Stimulated activated CD8-positive, alpha-beta memory T cell treated with anti-CD3 and anti-CD28 coated beads, Interleukin-4, amount 100 ng/mL, for 1 hour (primary cell): Measurements from ENCODE around the gene USP48.

Source experiments
- DNase-seq, 2 donors: peaks; one replicate each; pipeline ENCODE4 v3.0.0-alpha.2; 2020; ENCODE audit warnings: low read depth in 2 of 2, low spot score in 1 of 2

Gene USP48

DNA sequence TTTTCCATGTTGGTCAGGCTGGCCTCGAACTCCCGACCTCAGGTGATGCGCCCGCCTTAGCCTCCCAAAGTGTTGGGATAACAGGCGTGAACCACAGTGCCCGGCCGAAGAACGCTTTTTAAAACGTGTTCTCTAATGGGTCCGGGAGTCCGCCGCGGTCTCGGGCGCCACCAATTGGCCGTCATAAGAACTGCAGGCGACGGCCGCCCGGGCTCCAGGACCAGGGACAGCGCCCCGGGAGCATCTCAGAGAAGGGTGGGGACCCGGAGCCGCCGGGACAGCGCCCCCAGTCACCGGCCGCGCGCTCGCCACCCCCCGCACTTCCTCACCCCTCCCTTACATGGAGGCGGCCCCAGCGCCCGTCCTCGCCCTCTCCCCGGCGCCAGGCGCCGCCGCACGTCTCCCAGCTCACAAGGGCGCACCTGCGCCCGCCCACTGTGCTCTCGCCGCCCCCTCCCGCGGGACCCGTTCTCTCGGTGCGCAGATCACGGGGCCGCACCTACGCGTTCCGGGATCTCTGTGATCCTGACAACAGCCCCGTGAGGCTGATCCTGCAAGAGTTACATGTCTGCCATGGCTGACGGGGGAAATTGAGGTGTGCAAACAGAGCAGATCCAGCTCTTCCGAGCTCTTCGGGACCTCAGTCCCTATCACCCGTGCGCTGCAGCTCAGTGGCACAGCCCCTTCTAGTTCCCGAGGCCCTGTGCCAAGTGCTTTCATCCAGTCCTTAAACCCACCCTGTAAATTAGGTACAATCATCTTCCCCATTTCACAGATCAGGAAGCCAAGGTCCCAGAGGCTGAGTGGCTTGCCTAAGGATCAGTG lies 123.6 kb downstream of the USP48 start:
- DNase-seq = peak; percentile 48 to 61

DNA sequence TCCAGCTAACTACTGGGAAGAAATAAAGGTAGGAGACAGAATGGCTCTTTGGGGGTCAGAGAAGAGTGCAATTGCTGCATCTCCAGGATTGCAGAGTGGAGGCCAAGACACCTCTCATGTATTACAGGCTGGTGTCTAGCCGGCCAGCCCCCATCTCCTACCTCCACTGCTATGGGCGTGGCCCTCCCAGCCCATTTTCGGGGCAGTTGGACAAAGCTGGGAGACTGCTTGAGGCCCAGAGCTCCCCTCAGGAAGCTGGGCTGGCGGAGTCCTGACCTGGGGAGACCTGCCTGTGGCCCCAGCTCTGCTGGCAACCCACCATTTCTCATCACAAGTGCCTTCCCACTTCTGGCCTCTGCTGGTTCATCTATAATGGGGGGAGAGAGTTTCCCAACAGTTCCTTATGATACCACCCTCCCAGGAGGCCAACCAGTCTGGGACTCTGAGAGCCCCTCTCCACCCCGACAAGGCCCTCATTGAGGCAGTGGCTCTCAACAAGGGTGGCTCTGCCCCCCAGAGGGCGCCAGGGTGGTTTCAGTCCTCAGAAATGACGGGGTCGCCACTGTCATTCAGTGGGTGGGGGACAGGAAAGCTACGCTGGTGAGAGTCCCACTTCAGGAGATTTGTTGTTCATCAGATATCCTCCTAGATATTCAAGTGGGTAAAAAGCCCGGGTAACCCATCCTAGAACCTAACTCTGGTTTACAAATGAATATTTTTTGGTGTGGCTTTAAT lies 125.3 kb downstream of the USP48 start:
- DNase-seq = no peak

DNA sequence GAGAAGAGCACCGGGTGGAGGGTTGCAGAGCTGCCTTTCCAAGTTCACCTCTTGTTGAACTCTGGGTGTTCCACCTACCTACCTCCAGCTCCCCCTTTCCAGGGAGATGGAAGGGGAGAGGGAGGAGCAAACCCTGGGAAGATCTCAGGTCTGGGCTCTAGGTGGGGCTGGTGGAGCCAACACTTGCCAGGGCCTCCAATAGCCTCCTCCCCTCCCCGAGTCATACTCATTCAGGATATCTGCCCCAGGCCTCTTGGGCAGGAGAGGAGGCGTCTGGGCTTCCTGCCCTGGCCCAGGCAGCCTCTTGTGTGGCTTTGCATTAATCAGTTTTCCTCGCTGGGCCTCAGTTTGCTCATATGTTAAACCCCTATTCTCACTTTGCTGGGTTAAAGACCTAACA lies 127.2 kb downstream of the USP48 start:
- DNase-seq = no peak

DNA sequence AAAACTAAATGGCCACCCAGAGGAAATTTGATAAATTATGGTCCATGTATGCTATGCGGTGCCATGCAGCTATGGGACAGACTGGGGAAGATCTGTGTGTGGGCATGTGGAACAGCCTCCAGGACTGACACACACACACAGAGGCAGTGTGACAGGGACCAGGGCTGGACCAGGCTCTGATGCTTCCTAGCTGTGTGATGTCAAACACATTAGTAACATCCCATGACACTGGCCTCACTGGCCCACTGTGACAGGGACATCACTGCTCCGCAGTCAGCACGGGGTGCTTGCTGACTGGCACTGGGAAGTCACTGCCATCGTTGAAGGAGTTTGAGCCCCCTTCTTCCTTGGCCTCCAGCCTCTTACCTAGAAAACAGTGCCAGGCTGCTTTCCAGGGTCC lies 127.7 kb downstream of the USP48 start:
- DNase-seq = no peak

DNA sequence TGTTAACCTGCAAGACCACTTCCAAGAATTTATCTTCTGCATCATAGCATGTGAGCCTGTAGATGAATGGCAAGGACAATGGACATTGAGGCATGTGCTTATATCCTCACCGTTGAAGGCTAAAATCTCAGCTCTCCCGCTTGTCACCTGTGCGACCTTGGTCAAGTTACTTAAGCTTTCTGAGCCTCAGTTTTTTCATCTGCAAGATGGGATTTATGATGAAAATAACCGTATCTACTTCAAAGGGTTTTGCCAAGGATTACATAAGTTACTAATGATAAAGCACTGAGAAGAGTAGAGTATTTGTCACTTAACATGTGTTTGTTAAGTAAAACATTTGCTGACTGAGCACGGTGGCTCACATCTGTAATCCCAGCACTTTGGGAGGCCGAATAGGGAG lies 128.7 kb downstream of the USP48 start:
- DNase-seq = no peak

DNA sequence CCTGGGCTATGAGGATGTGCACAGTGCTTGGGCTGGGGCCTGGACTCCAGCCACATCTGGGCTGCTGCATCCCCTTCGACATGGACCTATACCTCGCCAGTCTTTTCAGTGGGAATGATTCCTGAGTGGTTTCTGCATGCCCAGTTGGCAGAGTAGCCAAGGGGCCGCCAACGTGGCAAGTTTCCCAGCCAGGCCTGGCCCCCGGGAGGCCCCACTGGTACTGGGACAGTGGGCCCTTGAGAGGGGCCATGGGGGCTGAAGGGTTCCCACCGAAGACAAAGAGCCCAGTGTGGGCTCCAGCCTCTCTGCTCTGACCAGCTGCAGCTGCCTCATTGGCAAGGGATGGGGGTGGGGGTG lies 129.2 kb downstream of the USP48 start:
- DNase-seq = no peak

DNA sequence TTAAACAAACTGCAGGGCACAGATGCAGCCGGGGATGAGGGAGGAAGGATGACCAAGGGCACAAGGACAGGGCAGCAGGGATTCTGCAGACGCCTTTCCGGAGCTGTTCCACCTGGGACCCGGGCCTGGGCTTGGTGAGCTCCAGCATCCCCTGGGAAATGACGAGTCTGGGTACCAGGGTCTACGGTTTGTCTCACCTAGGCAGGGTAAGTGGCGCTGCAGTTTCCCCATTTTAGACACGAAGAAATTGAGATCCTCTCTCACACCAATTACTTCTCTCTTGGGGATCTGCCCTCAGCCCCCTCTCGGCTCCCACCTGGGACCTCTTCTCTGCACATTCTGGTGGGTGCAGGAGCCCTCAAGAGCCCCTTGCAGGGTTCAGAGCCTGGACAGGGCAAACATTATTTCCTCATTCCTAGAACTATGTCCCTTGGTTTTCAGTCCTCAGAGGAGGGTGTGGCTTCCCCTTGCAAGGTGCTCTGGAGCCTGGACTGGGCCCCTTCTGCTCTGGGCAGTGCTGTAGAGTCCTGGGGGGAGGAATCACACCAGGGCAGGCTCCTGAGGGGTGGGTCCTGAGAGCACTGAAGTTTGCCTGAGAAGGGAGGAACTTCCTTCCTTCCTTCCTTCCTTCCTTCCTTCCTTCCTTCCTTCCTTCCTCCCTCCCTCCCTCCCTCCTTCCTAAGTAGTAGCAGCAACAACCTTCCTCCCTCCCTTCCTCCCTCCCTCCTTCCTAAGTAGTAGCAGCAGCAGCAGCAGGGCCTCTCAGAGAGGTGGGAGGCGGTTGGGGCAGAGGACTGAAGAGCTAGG lies 129.8 kb downstream of the USP48 start:
- no peak for DNase-seq

DNA sequence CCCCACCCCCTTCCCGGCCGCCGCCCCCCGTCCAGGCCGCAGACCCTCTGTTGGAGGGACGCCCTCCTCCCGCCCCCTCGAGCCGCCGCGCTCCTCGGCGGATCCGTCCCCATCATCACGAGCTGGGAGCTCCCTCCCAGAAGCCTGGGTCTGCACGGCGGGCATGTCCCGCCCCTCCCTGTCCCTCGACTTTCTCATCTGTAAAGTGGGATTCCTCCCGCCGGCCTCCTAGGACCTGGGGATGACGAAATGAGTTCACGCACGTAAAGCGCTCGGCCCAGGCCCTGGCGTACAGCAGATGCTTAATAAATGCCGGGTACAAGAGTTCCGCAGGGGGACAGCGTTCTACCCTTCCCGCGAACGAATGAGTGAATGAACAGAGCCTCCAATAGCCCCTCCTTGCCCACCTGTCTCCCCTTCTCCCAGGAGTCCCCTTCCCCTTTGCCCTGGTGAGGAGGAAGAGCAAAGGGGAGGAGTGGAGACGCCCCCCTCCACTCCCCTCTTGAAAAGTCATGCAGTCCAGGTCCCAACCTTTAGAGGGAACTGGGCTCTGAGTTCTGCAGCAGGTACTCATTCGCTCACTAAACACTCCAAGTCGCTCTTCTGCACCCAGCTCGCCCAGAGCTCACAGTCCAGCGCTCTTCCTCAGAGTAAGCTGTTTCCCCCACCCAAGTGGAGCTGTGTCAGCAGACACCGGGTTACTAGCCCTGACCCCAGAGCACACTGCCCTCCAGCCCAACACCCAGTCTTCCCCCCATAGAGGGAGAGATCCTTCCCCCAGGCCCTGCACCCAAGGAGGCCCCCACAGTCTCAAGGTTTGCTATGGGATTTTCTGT lies 130.6 kb downstream of the USP48 start:
- DNase-seq = no peak

DNA sequence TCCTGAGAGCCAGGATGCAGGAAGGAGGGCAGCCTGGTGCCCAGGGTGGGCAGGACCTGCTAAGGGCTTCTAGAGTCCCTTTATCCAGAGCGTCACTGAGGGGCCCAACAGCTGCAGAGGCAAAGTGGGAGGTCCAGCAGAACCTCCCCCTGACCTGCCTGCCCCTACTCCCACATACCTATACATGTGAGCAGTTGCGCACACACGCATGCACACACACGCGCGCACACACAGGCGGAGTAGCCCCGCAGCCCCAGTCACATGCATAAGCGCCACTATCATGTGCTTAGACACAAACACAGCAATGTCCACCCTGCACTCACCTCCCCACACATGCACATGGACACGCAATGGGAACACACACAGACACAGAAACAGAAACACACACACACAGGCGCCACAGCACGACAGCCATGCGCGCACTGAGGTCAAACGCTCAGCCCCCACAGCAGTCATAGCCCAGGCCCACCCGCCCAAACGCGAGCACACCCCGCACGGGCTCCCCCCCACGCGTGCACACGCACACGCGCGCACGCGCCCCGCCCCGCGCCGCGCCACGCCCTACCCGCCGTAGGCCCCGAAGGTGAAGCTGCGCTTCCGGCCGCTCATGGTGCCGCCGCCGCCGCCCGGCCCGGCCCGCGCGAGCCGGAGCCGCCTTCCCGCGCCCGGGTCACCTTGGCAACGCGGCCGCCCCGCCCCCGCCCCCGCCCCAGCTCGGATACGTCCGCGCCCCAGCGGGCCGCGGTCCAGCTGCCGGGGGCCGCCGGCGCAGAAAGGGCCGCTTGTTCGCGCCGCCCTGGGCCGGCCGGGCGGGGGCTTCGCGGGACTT lies 131.5 kb downstream of the USP48 start:
- no peak for DNase-seq

DNA sequence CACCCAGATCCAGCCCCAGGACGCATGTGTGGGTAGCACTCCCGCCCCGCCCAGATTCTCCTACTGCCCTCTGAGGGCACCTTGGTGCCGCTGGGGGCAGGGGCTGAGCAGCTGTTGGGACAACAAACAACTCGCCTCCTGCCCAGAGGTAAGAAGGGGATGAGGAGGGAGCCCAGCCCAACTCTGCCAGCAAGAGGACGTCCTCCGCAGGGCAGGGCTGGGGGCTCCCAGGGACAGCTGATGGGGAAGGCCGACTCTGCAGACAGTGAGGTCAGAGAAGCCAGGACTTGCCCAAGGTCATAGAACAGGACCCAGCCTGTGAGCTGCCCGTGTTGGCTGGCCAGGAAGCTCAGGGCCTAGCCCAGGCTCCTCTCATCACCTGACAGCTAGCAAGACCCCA lies 132.5 kb downstream of the USP48 start:
- no peak for DNase-seq

DNA sequence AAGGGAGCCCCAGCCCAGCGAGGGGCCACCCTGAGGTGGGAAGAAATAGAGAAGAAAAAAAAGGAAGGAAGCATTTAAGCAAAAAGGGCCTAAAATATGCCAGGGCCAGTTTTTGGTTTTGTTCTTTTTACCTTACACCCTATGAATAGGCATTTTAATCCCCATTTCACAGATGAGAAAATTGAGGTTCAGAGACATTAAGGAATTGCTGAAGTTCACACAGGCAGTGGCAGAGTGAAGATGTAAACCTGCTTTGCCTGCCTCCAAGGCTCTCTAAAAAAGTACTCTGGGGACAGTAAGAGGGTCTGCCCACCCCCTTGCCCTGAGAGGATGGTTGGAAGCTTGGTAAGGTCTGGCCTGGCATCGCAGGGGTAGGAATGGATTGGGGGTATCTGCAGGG lies 133.6 kb downstream of the USP48 start:
- DNase-seq = no peak

DNA sequence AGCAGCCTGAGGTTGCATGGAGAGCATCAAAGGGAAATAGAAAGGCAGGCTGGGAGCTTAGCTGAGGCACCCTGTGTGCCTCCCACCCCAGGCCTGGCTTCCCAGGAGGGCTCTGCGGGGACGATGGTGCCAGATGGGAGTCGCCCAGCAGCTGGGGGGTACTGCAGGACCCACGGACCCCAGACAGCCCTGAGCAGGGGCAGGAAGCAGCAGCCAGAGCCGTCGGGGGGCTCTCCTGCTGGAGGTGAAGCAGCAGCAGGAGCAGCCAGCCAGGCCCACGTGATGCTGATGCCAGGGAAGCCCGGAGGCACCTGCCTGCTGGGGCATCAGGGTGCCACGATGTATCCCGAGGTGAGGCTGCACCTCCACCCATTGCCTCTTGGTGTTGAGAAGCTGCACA lies 134.2 kb downstream of the USP48 start:
- DNase-seq = no peak

DNA sequence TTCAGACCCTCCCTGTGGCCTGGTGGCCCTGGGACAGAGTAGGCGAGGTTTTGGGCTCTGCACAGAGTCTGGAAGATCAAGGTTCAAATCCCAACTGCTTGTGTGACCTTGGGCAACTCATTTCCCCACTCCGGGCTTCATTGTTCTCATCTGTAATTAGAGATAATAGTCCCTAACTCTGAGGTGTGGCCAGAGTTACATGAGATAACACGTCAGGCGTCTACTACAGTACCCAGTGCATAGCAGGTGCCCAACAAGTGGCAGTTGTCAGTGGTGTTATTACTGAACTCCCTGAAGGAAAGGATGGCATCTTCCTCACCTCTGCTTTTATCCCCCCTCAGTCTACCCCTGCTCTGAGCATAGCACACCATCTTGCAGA lies 134.6 kb downstream of the USP48 start:
- no peak for DNase-seq

DNA sequence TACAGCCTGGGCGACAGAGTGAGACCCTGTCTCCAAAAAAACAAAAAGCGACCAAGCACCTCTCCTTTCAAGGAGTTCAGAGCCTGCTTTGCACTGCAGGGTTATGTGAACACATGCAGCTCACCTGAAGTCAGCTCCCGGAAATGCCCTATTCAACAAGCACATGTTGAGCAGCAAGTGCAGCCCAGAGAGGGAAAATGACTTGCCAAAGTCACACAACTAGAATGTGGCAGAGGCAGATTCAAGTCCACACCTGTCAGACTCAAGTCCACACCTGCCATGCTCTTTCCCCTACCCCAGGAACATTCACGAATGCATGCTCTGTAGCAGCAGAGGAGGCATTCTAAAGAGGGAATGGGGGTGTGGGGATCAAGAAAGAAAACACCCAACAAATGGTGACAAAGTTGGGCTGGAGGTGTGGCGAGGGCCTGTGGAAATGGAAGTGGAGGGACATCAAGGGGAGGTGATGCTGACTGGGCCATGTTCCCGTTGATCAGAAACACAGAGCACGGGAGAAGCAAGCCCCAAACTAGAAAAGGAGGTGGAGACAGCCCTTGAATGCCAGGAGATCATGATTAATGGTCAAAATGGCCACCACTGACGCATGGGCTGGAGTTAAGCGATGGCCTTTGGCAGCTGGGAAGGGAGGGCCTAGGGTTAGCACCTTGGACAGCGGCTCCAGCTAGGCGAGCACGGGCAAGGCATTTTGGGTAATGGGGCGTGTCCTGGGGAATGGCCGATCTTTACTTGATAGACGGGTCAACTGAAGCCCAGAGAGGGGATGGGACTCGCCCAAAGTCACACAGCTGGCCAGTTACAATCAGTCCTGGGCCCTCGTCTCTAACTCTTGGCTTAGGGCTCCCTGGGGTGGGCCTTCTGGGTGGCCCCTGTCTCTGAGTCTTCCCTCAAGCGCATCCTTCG lies 135.3 kb downstream of the USP48 start:
- no peak for DNase-seq

DNA sequence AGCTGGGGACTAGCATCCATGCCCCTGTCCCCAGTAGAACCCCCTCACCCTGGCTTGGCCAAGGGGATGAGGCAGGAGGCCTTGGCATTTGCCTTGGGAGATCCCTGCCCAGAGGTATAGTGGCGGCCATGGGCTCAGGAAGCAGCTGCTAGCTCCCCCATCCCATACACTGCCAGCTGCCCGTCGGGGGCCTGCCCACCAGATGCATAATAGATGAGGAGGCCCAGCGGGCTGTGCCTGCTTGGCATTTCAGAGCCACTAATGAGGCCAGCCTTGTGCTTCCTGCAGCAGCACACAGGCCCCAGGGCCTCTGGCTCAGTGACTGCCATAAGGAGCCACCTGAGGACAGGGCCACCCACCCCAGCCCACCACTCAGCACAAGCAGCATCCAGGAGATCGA lies 137.4 kb downstream of the USP48 start:
- no peak for DNase-seq

DNA sequence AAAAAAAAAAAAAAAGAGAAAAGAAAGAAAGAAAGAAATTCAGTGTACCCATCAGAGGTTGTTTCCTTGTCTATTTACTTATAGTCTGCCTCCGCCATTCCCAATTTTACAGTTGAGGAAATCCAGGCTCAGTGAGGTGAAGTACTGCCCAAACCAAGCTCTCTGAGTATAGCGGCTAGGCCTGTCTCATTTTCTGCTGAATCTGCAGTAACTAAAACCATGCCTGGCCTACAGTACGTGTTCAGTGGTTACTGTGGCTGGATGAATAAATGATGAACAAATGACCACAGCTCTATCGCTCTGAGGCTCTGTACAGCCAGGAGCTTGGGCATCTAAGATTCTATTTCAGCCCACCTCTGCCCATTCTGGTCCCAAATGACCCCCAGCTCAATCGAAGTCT lies 138.0 kb downstream of the USP48 start:
- DNase-seq = no peak

DNA sequence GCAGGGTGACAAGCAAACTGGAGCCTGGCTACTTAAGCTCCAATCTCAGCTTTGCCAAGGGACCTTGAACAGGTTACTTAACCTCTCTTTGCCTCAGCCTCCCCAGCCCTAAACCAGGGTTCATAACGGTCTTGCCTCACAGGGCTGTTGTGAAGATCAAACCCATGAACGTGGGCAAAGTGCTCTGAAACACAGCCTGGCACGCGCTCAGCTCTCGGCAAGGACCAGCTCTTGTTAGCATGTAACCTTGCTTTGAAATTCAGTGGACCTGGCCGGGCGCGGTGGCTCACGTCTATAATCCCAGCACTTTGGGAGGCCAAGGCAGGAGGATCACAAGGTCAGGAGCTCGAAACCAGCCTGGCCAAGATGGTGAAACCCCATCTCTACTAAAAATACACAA lies 138.6 kb downstream of the USP48 start:
- no peak for DNase-seq

DNA sequence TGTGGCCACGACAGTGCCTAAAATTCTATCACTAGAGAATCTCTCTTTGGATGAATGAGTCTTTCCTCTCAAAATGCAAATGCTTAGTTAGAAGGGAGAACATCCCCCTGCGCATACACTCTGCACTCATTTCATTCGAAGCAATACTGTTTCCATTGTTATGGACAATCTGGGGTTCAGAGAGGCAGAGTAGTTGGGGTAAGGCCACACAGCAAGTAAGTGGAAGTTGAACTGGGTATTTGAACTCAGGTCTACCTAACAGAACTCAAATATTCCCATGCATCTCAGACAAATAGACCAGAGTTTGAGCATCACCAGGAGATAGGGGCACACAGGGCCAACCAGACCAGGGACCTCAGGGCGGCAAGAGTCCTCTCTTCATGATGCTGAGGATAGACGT lies 139.3 kb downstream of the USP48 start:
- DNase-seq = no peak
